GM21723 (cell line): Measurements from ENCODE around the gene NDOR1.
A peak's percentile ranks its signal among the peaks of the same experiment; 100 is the strongest.
"Not testable (repeated sequence)": the region's sequence is repeated elsewhere in the genome, so short reads cannot be mapped to it uniquely, and the experiment has no call there.

Experiments used
- ATAC-seq: cut with Tn5 transposase; IDR thresholded peaks from one replicate; pipeline ENCODE4 v1.9.1; 2021; ENCODE audit warnings: mild to moderate bottlenecking, moderate library complexity; ENCODE audit not compliant: unreplicated experiment

NDOR1 gene

GRCh38 chr9:137255448-137256114, 50.1 kb downstream of the NDOR1 start:
- ATAC-seq = peak; percentile 27

GRCh38 chr9:137256362-137256761, 50.9 kb downstream of the NDOR1 start:
- no peak for ATAC-seq

- no peak for ATAC-seq
Observed at GRCh38 chr9:137256856-137257255, 51.4 kb downstream of the NDOR1 start.

GRCh38 chr9:137262173-137262908, 56.8 kb downstream of the NDOR1 start:
- ATAC-seq = not testable (repeated sequence)

- ATAC-seq = no peak
Observed at GRCh38 chr9:137262909-137263285, 57.4 kb downstream of the NDOR1 start.

GRCh38 chr9:137263506-137263905, 58.0 kb downstream of the NDOR1 start:
- ATAC-seq = no peak

GRCh38 chr9:137264067-137264466, 58.6 kb downstream of the NDOR1 start:
- no peak for ATAC-seq

GRCh38 chr9:137265496-137266161, 60.1 kb downstream of the NDOR1 start:
- ATAC-seq = no peak

- no peak for ATAC-seq
Observed at GRCh38 chr9:137266162-137266527, 60.6 kb downstream of the NDOR1 start.
